ENCODE results near the gene CACNA1I.

CACNA1I gene

DNA sequence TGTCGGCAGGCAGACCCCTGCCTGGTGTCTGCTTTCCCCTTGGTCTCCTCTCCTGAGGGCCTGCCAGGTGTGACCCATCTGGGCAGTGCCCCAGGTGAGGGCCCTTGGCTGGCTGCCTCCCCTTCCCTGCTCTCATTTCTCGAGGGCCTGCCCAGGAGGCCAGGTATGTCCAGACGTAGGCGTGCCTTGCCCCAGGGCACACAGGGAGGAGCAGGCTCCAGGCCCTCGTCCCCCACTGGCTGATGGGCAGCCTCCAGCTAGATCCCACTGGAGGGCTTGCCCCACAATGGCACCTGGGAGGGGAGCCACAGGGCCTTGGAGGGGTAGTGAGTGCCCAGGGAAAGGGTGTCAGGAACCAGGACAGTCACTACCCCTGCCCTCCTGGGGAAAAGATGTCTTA is 95.9 kb downstream of the CACNA1I start:
- no peak for DNase-seq (ENCODE audit: low spot score)

- no peak for DNase-seq (ENCODE audit: low spot score)
Measured at GRCh38 chr22:39666926-39667325, 96.4 kb downstream of the CACNA1I start.

DNA sequence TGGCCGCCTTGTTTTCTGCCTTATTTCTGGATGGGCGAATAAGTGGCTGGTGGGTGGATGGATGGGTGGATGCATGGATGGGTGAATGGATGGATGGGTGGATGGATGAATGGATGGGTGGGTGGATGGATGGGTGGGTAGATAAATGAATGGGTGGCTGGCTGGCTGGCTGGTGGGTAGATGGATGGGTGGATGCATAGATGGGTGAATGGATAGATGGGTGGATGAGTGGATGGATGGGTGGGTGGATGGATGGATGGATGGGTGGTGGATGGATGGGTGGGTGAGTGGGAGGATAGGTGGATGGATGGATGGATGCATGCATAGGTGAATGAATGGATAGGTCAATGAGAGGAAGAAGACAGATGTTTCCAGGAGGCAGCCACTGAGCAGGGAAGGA is 98.9 kb downstream of the CACNA1I start:
- no peak for DNase-seq (ENCODE audit: low spot score)

GRCh38 chr22:39671936-39672335 is 101.4 kb downstream of the CACNA1I start:
- DNase-seq (ENCODE audit: low spot score), result no peak

- no peak for DNase-seq (ENCODE audit: low spot score)
Measured at GRCh38 chr22:39674536-39674935, 104.0 kb downstream of the CACNA1I start.

- DNase-seq (ENCODE audit: low spot score), result no peak
Measured at GRCh38 chr22:39675947-39676346, 105.4 kb downstream of the CACNA1I start.

GRCh38 chr22:39677967-39678366 is 107.4 kb downstream of the CACNA1I start:
- no peak for DNase-seq (ENCODE audit: low spot score)

GRCh38 chr22:39678862-39679490 is 108.4 kb downstream of the CACNA1I start:
- DNase-seq (ENCODE audit: low spot score), result no peak

- DNase-seq (ENCODE audit: low spot score), result no peak
Measured at GRCh38 chr22:39679652-39680051, 109.1 kb downstream of the CACNA1I start.

GRCh38 chr22:39680486-39680885 is 109.9 kb downstream of the CACNA1I start:
- DNase-seq (ENCODE audit: low spot score), result no peak

DNA sequence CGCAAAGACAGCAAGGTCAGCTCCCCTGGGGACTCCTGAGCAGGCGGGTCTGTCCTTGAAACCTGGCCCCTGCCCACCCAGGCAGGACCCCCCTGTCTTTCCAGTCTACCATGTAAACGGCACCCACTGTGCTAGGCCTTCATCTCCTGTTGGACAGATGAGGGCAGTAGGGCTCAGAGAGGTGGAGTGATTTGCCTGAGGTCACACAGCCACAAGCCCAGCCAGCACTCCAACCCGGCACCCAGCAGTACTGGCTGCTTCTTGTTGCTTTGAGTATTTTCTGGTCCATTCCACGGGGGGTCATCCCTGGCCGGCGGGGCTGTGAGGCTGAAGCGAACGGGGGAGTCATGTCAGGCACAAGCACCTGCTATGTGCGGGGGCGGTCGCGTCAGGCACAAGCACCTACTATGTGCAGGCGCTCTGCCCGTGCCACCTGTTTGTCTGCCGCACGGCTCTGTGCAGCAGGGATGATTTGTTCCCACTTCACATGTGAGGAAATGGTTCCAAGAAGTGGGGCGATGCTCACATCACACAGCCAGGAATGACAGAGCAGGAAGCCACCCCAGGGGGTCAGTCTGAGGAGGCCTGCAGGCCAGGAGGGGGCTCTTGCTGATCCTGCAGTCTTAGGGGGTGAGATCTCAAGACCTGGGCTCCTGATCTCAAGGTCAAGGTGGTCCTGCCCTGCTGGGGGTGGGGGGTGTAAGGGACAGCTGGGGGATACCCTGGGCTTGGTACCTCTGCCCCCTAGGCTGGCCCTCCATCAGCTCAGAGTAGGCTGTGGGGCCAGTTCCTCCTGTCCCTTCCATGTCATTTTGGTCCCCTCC is 110.7 kb downstream of the CACNA1I start:
- no peak for DNase-seq (ENCODE audit: low spot score)

DNA sequence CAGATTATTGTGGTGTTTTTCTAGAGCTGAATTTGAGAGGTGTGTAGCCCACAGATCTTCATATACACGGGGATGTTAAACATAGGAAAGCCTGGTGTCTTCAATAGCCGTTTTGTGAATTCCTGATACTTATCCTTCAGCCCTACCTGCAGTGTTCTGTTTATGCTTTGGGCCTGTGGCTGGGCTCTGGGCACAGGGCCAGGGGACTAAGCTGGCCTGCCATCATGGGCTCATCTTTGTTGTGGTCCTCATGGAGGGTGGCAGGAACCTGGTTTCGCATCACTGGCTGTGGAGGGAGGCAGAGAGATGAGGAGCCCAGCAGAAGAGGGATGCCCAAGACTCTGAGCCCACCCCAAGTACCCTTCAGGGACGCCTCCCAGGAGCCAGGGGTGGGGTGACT is 112.4 kb downstream of the CACNA1I start:
- DNase-seq (ENCODE audit: low spot score), result no peak

- DNase-seq (ENCODE audit: low spot score), result no peak
Measured at GRCh38 chr22:39683639-39684038, 113.1 kb downstream of the CACNA1I start.

- no peak for DNase-seq (ENCODE audit: low spot score)
Measured at GRCh38 chr22:39684702-39685281, 114.2 kb downstream of the CACNA1I start.

DNA sequence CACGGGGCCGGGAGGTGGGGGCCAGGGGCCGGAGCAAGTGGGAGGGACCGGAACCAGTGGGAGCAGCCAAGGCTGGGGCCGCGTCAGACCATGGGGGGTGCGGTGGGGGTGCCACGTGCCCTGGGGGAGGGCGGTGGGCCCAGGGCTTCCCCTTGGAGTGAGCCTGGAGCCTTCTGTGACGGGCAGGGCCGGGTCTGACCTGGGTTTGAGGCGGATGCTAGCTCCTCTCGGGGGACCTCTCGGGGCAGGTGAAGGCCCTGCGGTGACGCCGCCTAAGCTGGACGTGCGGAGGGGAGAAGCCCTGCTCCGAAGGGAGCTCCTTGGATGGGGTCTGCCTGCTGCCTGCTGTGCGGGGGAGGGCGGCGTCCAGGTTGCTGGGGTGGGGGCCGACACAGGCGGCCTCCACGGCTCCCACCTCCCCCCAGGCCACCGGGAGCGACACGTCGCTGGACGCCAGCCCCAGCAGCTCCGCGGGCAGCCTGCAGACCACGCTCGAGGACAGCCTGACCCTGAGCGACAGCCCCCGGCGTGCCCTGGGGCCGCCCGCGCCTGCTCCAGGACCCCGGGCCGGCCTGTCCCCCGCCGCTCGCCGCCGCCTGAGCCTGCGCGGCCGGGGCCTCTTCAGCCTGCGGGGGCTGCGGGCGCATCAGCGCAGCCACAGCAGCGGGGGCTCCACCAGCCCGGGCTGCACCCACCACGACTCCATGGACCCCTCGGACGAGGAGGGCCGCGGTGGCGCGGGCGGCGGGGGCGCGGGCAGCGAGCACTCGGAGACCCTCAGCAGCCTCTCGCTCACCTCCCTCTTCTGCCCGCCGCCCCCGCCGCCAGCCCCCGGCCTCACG is 115.0 kb downstream of the CACNA1I start:
- DNase-seq (ENCODE audit: low spot score), result no peak

DNA sequence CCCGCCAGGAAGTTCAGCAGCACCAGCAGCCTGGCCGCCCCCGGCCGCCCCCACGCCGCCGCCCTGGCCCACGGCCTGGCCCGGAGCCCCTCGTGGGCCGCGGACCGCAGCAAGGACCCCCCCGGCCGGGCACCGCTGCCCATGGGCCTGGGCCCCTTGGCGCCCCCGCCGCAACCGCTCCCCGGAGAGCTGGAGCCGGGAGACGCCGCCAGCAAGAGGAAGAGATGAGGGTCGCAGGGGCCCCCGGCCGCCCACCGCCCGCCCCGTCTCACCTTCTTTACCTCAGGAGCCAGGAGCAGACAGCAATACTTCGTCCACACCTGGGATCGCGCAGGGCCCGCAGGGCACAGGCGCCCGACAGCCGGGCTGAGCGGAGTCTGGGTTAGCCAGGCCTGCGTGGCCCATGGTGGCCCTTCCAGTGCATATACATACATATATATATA is 115.6 kb downstream of the CACNA1I start:
- no peak for DNase-seq (ENCODE audit: low spot score)

GRCh38 chr22:39686776-39687525 is 116.4 kb downstream of the CACNA1I start:
- DNase-seq (ENCODE audit: low spot score), result no peak

DNA sequence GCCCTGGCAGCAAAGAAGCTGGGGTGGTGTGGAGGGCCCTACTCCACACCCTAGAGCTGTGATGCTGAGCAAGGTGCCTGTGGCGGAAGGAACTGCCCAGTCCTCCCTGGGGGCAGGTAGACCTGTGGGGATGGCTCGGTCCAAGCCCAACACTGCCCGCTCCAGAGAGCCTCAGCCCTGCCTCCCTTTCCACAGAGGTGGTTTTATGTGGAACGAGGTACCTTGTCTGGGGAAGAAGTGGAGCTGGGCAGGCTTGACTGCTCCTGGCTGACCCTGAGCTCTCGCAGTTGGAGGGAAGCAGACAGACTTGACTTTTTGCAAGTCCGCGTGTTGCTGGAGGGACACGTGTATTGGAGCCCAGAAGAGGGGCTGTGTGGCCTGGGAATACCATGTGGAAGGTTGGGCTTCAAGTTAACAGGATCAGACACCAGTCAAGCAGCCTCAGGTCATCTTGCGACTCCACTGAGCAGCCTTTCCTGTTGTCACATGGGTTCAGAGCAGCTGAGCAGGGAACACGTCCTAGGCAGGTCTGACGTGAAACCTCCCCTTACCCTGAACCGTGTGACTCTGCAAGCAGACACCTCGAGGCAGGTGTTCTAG is 117.7 kb downstream of the CACNA1I start:
- no peak for DNase-seq (ENCODE audit: low spot score)

- no peak for DNase-seq (ENCODE audit: low spot score)
Measured at GRCh38 chr22:39689421-39689820, 118.9 kb downstream of the CACNA1I start.

GRCh38 chr22:39690881-39691605 is 120.5 kb downstream of the CACNA1I start:
- DNase-seq (ENCODE audit: low spot score), result no peak
